Adipocyte (in vitro differentiated cells): ENCODE results near the gene RPS10.

Experiments
- DNase-seq: peaks from one replicate; pipeline ENCODE4 v3.0.0-alpha.2; 2015; ENCODE audit warnings: low read depth
- H3K27me3 ChIP-seq: replicated peaks from 2 replicates; pipeline ENCODE4 v1.7.0; 2013; ENCODE audit warnings: mild to moderate bottlenecking, low read length, moderate library complexity; ENCODE audit not compliant: control insufficient read depth, insufficient read depth
- H3K36me3 ChIP-seq: 2 replicates; pipeline ENCODE4 v1.7.0; 2013; ENCODE audit warnings: low read length, mild to moderate bottlenecking, moderate library complexity; ENCODE audit not compliant: control insufficient read depth, insufficient read depth, severe bottlenecking
- H3K4me1 ChIP-seq: 2 replicates; pipeline ENCODE4 v1.7.0; 2013; ENCODE audit warnings: mild to moderate bottlenecking, low read length, moderate library complexity; ENCODE audit not compliant: control insufficient read depth, insufficient read depth
- H3K4me3 ChIP-seq: 2 replicates; pipeline ENCODE4 v1.7.0; 2013; ENCODE audit warnings: mild to moderate bottlenecking, low read length, moderate library complexity
- H3K9ac ChIP-seq: 2 replicates; pipeline ENCODE4 v1.7.0; 2013; ENCODE audit warnings: mild to moderate bottlenecking, low read length, moderate library complexity
- H3K9me3 ChIP-seq: 2 replicates; pipeline ENCODE4 v1.7.0; 2013; ENCODE audit warnings: mild to moderate bottlenecking, low read length, moderate library complexity; ENCODE audit not compliant: control insufficient read depth

Gene RPS10

DNA sequence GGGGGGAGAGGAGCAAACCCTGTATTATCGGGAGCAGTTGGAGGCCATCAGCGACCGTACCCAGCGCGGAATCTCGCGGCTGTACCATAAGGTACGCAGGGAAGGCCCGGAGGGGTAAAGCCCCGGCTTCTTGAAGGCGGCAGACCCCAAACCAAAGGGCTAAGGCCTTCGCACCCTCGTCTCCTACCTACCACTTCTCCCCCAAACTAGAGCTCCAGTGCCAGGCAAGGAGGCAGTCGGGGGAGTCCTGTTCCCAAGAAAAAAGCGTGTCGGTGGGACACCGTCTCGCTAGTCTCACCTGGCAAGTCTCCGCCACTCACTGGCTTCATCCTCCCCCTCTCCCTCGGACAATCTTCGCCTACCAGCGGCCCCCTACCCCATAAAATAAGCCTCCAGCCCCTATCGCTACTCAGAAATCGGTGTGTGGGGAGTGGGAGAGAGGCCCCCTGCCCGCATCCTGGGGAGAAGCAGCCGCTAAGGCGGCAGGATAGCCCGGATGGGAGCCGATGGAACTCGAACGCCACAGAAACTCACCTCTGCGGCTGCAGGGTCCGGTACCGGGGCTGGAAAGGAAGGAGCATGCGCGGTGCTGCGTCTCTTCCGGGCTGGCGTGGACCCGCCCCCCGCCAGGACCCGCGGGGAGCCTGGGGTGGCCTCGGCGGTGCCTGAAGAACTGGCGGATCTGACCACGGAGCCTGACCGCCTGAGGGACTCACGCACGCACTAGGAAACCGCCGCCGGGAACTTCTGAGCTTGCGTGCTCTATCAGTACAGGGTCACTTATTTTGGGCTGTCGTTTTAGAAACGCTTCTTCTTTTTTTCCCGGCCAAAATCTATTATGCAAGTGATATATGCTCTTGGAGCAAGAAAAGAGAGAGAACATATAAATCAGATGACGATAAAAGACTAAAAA is at the start of gene RPS10:
TSS of gene RPS10 (minus strand) at position 572 of the 913 bp plus-strand sequence. CDS start 848 bp downstream, outside the sequence.
- no peaks in the 10 kb centered on the region for H3K27me3 ChIP-seq
- H3K36me3 ChIP-seq: peaks cover 39% of the 10 kb centered on the region
- H3K9me3 ChIP-seq: peaks cover under 1% of the 10 kb centered on the region
- DNase-seq: peak; percentile 98
- peaks cover 19% of the 10 kb centered on the region for H3K4me1 ChIP-seq
- H3K9ac ChIP-seq: peak within 1 kb of the TSS; percentile 93
- H3K4me3 ChIP-seq: peak within 1 kb of the TSS; percentile 86

DNA sequence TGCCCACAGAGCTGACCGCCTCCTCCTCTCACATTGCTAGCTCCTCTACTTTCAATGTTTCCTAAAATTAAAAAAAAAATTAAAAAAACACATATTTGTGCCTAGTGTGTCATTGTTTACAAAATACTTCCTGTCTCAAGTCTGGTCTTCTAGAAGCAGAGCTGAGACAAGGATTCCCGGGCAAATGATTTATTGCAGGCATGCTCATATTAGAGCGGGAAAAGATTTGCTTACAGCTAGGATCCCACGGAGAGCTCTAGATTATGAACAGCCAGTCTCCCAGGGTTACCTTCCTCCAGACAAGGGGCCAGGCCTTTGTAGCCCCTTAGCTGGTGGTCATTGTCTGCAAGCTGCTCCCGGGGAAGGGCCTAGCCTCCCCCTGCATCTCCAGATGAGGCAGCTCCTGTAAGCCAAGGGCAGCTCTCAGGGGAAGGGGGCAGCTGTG is 49.4 kb upstream of the RPS10 start:
- no peaks in the 10 kb centered on the region for H3K4me1 ChIP-seq

GRCh38 chr6:34474754-34475153 is 48.9 kb upstream of the RPS10 start:
- Histone ChIP-seq H3K4me1 (no peaks in the 10 kb centered on the region), H3K4me3 (no peak overlapping the region), H3K27me3 (peaks cover 7% of the 10 kb centered on the region), H3K9me3 (peaks cover 13% of the 10 kb centered on the region), H3K36me3 (no peaks in the 10 kb centered on the region), H3K9ac (no peak overlapping the region)
- no peak for DNase-seq

More for the DNA sequence above, 49.4 kb upstream of the RPS10 start:
- Histone ChIP-seq H3K27me3 (peaks cover 7% of the 10 kb centered on the region), H3K9ac (no peak overlapping the region), H3K36me3 (no peaks in the 10 kb centered on the region), H3K9me3 (peaks cover 13% of the 10 kb centered on the region), H3K4me3 (no peak overlapping the region)
- DNase-seq: peak; percentile 11

GRCh38 chr6:34473967-34474366 is 48.1 kb upstream of the RPS10 start:
- Histone ChIP-seq H3K36me3 (no peaks in the 10 kb centered on the region), H3K9ac (no peak overlapping the region), H3K4me1 (no peaks in the 10 kb centered on the region), H3K9me3 (peaks cover 13% of the 10 kb centered on the region), H3K4me3 (no peak overlapping the region), H3K27me3 (peaks cover 13% of the 10 kb centered on the region)
- DNase-seq: no peak

DNA sequence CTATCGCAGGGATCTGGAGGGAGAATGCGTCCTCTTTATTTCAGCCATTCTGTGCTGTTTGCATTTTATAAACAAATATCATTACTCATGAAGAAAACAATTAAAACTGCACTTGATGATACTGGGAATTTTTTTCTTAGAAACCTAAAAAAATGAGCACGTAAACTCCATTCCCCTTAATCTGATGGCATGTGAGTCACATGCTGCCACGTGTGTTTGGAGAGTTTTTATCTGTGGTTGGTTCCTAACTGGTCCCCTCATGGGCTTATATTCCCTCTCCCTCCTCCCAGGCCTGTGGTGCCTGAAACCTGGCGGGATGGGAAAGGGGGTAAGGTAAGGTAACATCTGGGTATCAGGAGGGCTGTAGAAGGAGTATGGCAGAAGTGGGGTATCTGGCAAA is 46.6 kb upstream of the RPS10 start:
- Histone ChIP-seq H3K9me3 (peaks cover 13% of the 10 kb centered on the region), H3K36me3 (no peaks in the 10 kb centered on the region), H3K27me3 (peaks cover 11% of the 10 kb centered on the region), H3K4me1 (no peaks in the 10 kb centered on the region), H3K4me3 (no peak overlapping the region), H3K9ac (no peak overlapping the region)
- no peak for DNase-seq

DNA sequence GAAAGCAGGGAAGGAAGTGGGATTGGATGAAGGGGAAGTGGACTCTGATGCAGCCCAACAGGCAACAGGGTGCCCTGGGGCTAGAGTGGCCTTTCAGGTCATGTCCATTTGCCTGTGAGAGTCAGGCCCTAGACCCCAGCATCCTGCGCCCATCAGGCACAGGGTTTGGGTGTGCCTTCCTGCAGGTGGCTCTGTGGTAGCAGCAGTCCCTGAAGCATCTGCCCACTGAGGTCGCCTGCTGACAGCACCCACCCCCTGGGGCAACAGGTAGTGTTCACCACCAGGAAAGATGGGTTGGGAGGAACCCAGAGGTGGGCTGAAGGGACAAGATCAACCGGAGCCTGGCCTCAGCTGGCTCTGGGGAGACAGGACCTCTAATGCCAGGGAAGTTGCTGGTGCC is 43.6 kb upstream of the RPS10 start:
- H3K4me3 ChIP-seq: no peak overlapping the region
- peaks cover 26% of the 10 kb centered on the region for H3K27me3 ChIP-seq
- H3K4me1 ChIP-seq: no peaks in the 10 kb centered on the region
- H3K9me3 ChIP-seq: peaks cover 13% of the 10 kb centered on the region
- no peaks in the 10 kb centered on the region for H3K36me3 ChIP-seq
- no peak for DNase-seq
- H3K9ac ChIP-seq: no peak overlapping the region

DNA sequence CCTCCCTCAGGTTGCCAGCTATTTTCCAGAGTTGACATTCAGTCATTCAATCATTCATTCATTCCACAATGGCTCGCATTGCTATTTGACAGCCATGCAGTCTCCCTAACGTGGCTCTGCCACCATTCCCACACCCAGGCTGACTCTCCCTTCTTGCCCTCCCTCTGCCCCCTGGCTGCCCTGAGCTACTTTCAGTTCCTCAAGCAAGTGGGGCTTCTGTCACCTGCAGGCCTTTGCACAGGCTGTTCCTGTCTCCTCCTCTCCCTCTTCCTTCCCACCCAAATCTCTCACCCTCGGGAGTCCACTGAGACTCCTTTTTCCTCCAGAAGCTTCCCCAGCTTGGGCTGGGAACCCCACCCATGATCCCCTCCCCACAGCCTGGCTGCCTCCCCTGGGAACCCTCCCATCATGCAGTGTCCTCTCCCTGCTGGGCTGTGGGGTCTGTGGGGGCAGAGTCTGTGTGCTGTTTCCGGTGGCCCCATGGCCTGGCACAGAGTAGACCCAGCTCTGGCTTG is 42.6 kb upstream of the RPS10 start:
- H3K27me3 ChIP-seq: peaks cover 34% of the 10 kb centered on the region
- peaks cover 3% of the 10 kb centered on the region for H3K9me3 ChIP-seq
- no peaks in the 10 kb centered on the region for H3K36me3 ChIP-seq
- no peak overlapping the region for H3K4me3 ChIP-seq
- DNase-seq: no peak
- no peak overlapping the region for H3K9ac ChIP-seq
- H3K4me1 ChIP-seq: no peaks in the 10 kb centered on the region

GRCh38 chr6:34466242-34467185 is 40.6 kb upstream of the RPS10 start:
- DNase-seq: no peak
- H3K9me3 ChIP-seq: no peaks in the 10 kb centered on the region
- H3K4me1 ChIP-seq: peaks cover 4% of the 10 kb centered on the region
- no peak overlapping the region for H3K4me3 ChIP-seq
- no peak overlapping the region for H3K9ac ChIP-seq
- H3K36me3 ChIP-seq: no peaks in the 10 kb centered on the region
- peaks cover 41% of the 10 kb centered on the region for H3K27me3 ChIP-seq

DNA sequence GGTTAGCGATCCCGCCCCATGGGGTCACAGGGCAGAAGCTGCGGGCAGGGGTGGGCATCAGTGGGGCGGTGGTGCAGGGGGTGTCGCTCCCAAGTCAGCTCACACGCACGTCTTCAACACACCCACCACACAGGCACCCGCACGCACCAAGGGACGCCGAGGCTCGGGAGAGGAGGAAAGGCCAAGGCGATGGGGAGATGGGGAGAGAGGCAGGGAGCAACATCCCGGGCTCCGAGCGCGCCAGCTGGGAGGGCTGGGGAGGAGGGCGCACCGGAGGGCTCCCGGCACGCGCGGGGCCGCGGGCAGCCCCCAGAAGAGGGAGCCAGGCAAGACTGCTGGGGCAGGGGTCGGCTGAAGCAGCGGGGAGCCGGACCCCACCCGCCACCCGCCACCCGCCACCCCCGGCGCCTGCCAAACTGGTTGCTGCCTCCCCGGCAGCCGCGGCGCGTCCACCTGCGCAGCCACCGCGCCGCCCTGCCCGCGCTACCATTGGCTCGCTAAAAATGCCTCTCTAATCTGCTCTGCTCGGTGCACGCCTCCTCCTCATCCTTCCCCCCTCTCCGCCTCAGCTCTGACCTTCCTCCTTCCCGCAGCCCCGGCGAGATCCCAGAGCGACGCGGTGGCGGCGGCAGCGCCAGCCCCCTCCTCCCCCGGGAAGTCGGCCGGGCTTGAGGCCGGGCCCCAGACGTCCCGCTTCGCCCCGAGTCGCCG is 39.8 kb upstream of the RPS10 start, which contains the start of gene PACSIN1:
TSS of gene PACSIN1 (plus strand) at position 546 of the 711 bp plus-strand sequence. CDS start 60,230 bp downstream, outside the sequence.
- H3K4me1 ChIP-seq: peaks cover 4% of the 10 kb centered on the region
- DNase-seq: no peak
- H3K9me3 ChIP-seq: no peaks in the 10 kb centered on the region
- H3K27me3 ChIP-seq: peaks cover 41% of the 10 kb centered on the region
- no peaks in the 10 kb centered on the region for H3K36me3 ChIP-seq
- no peak within 1 kb of the TSS for H3K9ac ChIP-seq
- no peak within 1 kb of the TSS for H3K4me3 ChIP-seq

DNA sequence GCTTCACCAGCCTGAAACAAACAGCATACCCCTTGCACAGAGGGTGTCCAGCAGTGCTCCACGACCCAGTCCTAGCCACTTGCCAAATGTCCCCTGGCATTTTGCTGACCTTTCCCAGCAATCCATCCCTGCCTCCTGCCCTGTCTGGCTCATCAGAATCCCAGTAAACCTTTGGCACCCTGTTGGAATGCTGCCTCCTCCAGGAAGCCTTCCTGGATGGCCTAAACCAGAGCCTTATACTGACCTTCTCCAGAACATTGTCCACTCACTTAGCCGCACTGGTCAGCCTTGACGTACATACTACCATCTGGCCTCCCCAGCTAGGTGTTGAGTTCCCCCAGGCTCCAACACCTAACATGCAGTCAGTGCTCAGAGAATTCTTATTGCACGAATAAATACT is 38.0 kb upstream of the RPS10 start:
- Histone ChIP-seq H3K4me1 (peaks cover 4% of the 10 kb centered on the region), H3K9me3 (no peaks in the 10 kb centered on the region), H3K36me3 (no peaks in the 10 kb centered on the region), H3K9ac (no peak overlapping the region), H3K4me3 (no peak overlapping the region), H3K27me3 (peaks cover 34% of the 10 kb centered on the region)
- DNase-seq: no peak
